SIG-M5 treated with dmso at 0.1 percent for 504 hours (cell line): ENCODE results near the gene CIRBP.

Experiments
- DNase-seq: peaks from one replicate; lab custom pipeline; 2025; ENCODE audit not compliant: unreplicated experiment; lab: John Stamatoyannopoulos, UW

Gene CIRBP

DNA sequence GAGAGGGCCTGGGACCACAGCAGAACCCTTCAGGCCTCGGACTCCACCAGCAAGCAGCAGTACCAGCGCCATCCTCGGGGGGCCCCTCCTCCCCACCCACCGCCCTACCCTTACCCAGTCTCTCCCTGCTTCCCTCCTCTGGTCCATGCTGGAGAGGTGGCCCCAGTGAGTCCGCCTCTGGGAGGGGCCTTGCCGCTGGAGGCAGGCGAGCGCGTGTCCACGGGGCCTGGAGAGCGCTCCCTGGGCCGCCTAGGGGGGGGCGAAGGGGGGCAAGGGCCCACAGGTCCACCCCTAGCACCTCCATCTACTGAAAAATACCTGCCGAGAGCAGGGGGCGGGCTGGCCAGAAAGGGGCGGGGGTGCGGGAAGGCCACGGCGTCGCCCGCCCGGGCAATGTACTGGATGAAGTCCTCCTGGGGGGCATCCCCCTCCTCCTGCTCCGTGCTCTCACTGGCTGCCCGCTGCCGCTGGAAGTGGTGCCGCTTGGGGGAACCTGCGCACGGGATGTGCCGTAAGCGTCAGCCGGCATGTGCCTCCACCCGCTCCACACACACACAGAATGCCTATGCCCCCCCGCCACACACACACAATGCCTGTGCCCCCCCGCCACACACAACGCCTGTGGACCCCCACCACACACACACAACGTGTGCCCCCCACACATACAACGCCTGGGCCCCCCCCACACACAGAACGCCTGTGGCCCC, 38.2 kb upstream of the CIRBP start:
- no peak for DNase-seq

DNA sequence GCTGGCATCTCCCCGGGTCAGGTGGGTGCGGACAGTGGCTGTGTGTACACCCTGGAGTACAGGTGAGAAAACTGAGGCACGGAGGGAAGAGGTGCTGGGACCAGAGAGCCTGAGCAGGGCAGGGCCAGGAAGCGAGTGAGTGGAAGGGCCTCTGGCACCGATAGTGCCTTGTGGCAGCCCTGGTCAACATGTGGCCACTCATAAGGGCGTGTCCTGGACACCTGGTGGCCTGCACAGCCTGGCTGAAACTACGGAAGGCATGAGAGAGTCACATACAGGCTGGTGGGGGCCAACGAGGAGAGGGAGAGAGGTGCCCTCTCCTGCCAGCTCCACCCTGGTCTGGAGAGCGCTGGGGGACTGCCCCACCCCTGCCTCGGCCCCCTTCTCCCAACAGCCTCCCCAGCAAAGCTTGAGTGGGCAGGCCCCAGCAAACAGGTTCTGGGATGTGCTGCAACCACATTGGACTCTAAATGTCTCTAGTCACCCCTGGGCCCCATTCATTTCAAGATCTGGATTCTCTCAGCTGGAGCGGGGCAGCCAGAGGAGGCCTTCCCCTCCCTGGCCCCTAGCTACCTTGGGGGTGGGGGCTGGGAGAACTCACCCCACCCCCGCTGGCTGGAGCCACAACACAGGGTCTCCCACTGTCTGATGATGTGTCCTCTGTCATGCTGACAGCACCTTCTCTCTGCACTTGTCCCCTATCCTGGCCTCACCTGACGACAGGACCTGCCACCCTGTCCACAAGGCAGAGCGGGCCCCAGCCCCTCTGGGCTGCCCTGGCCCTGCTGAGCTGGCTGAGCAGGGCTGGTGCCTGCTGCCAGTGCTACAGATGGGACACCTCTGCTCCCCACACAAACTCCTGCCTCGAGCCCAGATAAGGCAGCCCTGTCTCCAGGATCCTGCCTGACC, 37.1 kb upstream of the CIRBP start:
- no peak for DNase-seq

DNA sequence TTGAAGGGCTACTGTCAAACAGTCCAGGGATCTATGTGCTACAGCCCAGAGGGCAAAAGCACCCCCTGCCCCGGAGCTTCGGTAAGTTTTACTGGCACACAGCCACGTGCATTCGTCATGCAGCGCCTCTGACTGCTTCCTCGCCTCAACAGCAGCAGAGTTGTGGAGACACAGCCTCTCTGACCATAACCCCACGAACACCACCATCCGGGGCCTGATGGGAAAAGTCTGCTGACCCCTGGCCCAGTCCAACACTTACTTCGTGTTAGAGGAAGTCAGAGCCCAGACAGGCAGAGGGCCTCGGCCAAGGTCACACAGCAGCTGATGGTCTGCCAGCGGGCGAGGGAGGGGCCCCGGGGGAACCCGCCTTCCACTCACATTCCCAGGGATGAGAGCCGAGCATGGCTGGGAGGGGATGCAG, 36.5 kb upstream of the CIRBP start:
- DNase-seq, result no peak

DNA sequence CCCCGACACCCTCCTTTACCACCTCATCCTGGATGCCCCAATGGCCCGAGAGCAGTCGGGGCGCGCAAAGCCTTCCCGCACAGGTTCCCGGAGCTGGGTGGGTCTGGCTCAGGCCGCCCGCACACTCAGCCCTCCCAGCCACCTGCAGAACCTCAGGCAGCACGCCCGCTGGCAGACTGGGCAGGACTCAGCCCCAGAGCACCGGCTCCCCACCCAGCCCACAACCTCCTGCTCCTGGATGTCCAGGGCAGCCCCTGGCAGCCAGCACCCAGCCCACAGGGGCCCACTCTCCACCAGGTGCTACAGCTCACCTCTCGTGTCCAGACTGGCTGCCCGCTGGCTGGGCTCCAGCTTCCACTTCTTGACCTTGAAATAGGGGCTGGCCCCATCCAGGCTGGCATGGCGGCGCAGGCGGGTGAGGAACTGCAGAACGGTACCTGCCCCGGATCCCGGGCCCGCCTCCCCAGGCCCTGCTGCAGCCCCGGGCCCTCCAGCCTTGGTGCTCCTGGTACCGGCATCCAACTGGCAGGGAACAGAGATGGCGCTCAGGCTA, 35.9 kb upstream of the CIRBP start:
- DNase-seq, result no peak

DNA sequence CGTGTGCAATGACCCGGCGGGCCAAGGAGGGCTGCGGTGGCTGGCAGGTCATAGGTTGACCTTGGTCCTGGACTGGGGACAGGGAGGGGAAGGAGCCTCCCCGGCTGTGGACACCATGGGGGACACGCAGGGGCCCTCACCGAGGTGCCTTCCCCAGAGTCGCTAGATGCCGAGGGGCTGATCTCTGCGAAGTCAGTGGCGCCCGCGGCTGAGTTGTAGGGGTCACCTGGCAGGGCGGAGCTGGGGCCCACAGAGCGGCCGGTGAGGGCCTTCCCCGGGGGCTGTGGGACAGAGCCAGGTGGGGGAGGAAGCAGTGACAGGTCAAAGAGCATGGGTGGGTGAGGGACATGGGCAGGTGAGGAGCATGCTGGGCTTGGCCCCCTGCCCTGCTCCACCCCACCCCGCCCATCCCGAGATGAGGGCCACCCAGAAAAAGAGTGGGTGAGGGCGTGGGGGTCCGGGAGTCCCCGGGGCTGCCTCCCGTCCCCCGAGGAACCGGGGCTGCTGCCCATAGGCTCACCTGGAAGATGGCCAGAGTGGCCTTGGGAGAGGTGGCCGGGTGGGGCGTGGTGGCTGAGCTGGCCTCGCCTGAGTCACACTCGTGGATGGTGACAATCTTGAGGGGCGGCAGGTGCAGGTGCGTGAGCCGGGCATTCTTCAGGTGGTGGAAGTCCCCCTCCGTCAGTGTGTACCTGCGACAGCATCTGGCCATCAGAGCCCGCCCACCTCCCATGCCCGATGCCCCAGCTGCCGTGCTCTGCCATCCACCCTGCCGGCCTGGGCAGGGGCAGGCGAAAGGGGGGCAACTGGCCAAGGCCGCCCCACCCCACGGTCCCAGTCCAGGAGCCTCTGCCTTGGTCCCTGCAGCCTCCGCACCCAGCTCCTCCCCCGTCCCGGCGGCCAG, 34.8 kb upstream of the CIRBP start:
- DNase-seq, result no peak

DNA sequence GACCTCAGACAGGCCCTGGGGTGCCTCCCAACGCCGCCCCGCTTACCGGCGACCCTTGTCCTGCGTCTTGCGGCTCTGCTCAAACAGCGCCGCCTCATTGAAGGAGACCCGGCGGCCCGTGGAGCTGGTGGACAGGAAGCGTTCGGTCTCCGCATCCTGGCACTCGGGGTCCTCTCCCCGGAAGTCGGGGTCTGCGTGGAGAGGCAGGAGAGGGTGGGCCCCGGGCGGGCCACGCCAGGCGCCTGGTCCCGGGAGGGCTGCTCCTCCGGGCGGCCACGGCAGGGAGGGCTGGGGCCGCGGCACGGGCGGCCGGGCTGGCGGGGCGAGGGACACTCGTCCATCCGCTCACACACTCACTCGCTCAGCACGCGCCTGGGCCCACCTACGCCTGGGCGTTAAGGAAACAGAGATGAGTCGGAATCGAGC, 34.2 kb upstream of the CIRBP start:
- no peak for DNase-seq

DNA sequence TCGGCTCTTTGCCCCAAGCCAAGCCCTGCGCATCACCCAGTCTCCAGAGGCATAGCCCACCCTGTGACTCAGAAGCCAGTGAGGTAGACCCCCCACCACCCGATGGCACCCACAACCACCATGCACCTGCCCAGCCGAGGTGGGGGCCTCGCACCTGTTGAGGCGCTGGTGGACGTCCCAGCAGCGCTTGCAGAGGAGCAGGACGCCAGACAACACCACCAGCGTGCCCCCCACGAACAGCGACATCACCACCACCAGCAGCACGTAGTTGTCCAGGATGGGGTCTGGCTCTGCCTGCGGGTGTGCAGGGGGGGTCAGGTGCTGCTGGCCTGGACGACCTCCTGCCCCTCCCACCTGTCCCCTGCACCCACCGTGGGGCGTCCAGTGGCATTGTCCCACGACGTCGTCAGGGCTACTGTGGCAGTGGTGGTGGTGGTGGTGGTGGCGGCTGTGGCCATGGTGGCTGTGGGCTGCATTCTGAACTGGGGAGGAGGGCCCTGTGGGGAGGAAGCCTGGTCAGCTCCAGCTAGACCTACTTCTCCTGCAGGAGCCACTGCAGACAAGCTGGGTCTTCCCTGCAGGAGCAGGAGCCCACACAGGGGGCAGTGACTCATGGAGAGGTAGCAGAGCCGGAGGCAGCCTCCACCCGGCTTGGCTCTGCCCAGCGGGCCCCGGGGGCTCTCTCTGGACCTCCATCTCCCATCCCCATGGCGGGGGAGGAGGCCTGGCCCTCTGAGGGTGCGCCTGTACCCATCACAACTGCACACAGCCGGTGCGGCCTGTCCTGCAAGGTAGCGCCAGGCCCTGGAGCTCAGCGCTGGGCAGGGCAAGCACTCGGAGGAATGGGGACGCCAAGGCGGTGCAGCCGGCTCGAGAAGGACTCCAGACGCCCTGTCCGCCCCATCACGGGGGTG, 33.2 kb upstream of the CIRBP start:
- DNase-seq, result no peak

DNA sequence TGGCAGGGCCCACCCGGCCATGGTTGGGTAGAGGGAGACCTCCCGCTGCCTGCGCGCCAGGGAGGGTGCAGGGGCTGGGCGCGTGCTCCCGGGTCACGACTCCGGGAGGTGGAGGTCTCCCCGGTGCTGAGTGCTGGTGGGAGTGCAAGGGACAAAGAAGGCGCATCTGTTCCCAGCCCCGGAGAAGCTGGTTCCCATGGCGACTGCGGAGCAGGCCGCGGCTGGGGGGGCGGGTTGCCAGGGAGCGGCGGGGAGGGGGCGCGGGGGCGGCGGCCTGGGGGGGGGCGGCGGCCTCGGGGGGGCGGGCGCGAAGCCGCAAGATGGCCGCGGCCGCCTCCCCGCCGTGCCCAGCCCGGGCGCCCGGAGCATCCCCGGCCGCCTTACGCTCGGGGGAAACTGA, 32.6 kb upstream of the CIRBP start:
- DNase-seq, result no peak

DNA sequence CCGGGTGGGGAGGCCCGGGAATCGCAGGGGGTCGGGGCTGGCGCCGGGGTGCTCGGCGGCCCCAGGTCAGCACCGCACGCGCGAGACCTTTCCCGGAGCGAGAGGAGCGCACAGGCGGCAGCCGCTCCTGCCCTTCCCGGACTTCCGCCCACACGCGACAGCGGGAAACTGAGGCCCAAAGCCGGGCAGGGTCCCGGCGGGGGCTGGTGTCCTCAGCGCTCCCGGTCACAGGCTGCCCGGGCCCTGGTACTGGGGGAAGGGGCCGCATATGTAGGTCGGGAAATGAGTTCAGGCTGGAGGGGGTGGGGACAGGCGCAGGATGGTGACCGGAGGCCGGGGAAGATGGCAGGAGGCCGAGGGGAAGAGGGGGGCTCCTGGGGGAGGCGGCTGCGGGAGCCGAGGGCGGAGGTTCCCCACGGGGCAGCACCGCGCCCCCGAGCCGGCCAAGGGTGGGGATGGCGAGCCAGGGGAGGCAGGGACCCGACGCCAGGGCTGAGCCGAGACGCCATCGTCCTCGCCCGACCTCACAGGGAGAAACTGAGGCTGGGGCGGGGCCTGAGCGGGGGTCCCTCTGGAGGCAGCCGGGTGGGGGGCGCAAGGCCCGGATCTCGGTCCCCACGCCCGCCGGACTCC, 32.0 kb upstream of the CIRBP start:
- no peak for DNase-seq

DNA sequence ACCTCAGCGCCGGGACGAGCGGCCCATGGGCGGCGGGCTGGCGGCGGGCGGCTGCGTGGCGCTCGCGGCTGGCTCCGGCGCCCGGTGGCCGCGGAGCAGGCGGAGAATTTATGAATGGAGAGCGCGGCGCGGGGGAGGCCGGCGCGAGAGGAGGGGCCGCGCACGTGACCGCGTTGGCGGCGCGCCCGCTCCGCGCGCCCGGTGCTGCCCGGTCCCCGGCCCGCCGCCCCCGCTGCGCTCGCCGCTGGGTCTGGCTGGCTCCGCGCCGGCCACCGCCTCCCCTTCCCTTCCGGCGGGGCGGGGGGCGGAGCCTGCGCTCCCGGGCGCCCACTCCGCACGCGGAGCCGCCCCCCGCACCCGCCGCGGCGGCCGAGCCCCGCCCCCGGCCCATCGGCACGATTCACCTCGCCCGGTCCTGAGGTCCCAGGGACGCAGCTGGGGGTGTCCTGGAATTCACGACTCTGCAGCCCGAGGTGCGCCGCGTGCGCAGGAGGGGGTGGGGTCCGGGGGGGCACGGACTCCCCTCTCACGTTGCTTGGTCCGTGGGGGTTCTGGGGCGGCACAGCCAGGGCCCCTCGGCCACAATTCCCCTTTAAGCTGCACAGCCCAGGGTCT, 31.3 kb upstream of the CIRBP start, which contains the start of gene CBARP:
Gene CBARP (minus strand): TSS at position 252 of the 615 bp plus-strand sequence. CDS start 1,905 bp downstream, outside the sequence.
- DNase-seq, result no peak

DNA sequence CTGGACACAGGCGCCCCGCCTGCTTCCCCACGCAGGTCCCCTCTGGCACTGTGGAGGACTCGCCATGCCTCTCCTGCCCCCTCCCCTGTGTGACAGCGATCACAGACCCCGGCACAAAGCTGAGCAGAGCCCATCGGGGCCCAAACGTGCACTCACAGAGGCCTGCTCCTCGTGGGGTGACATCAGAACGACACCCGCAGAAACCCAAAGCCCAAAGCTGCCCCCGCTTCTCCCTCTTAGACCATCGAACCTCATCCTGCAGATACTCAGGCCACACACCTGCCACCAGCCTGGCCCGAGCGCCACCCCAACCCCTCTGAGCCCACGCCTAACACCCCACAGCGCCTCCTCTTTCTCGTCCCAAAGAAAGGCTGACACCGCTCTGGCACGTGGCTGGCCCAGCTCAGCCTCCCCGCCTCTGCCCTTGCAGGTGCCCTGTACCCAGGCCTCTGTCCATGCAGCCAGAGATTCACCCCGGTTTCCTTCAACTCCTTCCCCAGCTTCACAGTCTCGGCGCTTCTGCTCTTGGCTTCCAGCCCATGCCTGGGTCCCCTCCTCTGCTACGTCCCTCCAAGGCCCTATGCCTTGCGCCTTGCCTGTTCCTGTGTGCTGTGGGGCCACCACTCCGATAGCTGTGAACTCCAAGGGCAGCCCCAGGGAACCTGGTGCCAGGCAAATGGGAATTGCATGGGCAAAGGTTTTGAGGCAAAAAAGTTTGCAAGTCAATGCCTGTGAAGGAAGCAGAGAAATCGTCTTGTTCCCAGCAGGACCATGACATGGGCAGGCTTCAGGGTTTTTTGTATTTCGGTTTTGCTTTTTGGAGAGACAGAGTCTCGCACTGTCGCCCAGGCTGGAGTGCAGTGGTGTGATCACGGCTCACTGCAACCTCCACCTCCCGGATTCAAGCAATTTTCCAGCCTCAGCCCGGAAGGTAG, 30.5 kb upstream of the CIRBP start:
- no peak for DNase-seq

DNA sequence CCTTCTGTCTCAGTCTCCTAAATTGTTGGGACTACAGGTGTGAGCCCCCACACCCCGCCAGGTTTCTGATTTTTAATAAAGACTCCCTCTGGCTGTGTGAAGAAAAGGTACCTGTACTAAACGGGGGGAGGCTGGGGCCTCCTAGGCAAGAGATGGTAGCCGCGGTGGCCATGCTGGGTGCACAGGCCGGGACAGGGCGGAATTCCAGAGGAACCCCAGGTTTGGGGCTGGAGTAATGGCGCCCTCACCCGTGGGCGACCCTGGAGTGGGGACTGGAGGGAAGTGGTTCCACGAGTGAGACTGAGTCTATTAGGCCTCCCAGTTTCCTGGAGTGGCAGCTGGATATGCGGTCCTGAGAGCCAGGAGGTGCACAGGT, 29.7 kb upstream of the CIRBP start:
- no peak for DNase-seq

DNA sequence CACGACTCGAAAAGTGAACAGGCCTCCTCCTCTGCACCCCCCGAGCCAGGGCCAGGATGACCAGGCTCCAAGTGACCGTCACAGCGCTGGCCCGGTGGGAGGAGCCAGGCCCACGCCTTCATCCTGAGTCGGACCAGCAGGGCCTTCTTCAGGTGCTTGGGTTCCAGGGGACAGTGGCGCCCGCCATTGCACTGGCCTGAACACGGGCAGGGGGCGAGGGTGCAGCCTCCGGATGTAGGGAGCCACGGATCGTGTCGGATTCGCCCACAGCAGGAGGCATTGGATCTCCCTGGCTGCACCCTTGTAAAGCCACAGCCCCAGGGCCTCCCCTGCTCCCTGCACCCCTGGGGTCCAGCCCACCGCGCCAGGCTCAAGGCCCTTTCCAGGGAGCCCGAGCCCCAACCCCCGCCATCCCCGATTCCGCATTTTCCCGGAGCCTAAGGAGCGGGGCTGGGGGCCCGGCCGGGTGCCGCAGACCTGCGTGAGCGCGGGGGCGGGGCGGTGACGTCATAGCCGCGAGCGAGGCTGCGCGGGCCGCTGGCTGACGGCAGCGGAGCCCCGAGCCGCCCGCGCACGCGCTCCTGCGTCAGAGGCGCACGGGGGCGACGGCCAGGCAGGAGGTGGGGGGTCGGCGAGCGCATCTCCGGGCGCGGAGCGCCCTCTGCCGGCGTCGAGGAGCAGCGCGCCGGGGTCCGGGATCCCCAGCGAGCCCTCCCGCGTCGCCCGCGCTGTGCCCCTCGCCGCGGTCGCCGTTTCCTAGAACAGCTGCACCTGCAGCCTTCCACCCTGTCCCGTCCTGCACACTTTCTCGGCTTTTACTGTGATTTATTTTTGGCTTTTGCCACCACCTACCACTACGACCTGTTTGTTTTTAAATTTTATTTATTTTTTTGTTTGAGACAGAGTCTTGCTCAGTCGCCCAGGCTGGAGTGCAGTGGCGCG, 29.1 kb upstream of the CIRBP start:
- peak; percentile 79 for DNase-seq

DNA sequence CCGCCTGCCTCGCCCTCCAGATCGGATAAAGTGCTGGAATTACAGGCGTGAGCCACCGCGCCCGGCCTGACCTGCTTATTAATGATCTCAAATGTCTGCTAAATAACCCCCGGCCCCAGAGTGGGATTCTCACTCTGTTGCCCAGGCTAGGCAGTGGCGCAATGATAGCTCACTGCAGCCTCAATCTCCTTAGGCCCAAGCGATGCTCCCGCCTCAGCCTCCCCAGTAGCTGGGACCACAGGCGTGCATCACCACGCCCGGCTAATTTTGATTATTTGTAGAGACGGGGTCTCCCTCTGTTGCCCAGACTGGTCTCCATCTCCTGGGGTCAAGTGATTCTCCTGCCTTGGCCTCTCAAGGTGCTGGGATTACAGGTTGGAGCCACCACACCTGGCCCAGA, 28.2 kb upstream of the CIRBP start:
- DNase-seq, result no peak

DNA sequence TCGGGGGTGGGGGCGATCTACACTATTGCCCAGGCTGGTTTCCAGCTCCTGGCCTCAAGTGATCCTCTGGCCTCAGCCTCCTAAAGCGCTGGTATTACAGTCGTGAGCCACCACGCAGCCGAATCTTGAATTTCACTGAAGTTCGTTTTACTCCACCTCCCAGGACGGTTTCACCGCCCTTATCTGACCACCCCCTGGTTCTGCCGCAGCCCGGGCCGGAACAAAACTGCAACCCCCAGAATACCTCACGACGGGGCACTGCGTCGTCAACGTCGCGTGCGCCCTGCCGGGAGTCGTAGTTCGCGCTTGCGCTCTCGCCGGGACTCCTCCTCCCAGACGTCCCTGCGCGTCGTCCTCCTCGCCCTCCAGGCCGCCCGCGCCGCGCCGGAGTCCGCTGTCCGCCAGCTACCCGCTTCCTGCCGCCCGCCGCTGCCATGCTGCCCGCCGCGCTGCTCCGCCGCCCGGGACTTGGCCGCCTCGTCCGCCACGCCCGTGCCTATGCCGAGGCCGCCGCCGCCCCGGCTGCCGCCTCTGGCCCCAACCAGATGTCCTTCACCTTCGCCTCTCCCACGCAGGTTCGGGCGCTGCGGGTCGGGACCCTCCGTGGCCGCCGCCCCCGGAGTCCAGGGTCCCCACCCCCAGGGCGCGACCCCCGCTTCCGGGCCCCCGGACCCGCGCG, 27.6 kb upstream of the CIRBP start, which contains the start of gene ATP5F1D:
Gene ATP5F1D (plus strand): TSS at position 335 of the 679 bp plus-strand sequence. CDS start 100 bp downstream, at position 435.
- peak; percentile 87 for DNase-seq
